Suppressor macrophage treated with lipopolysaccharide for 1 hour (primary cell): Measurements from ENCODE around the gene MYH14.
"Not testable (repeated sequence)": the region's sequence is repeated elsewhere in the genome, so short reads cannot be mapped to it uniquely, and the experiment has no call there.

Experiments used
- DNase-seq, 3 donors: peaks; one replicate each; pipeline ENCODE4 v3.0.0-alpha.2; 2020 to 2022

MYH14 gene

GRCh38 chr19:50337031-50337430, 133.6 kb downstream of the MYH14 start:
- DNase-seq, result peak in 2 of 3 donors; percentile 33 to 36

GRCh38 chr19:50340331-50340730, 136.9 kb downstream of the MYH14 start:
- peak in 2 of 3 donors; percentile 29 to 33 for DNase-seq

- peak; percentile 71 to 84 (median 81) for DNase-seq
These were observed 137.7 kb downstream of the MYH14 start for GRCh38 chr19:50341091-50341564.

GRCh38 chr19:50344661-50345318, 141.4 kb downstream of the MYH14 start:
- DNase-seq, result no peak

GRCh38 chr19:50347089-50347581, 143.7 kb downstream of the MYH14 start:
- DNase-seq, result peak in 1 of 3 donors; percentile 16

- DNase-seq, result no peak
These were observed 146.0 kb downstream of the MYH14 start for GRCh38 chr19:50349277-50350057.

- DNase-seq, result no peak
These were observed 148.8 kb downstream of the MYH14 start for GRCh38 chr19:50352242-50352641.

GRCh38 chr19:50353487-50353880, 150.1 kb downstream of the MYH14 start:
- DNase-seq, result not testable (repeated sequence)

GRCh38 chr19:50356691-50357177, 153.3 kb downstream of the MYH14 start:
- DNase-seq, result no peak

GRCh38 chr19:50357178-50358100, 154.0 kb downstream of the MYH14 start:
- peak; percentile 64 to 77 (median 70) for DNase-seq

GRCh38 chr19:50358483-50359327, 155.3 kb downstream of the MYH14 start:
- DNase-seq, result peak; percentile 73 to 88 (median 77)

GRCh38 chr19:50359328-50359818, 156.0 kb downstream of the MYH14 start:
- DNase-seq, result no peak
